ENCODE measurements around the gene LRRC34.

The LRRC34 gene

DNA sequence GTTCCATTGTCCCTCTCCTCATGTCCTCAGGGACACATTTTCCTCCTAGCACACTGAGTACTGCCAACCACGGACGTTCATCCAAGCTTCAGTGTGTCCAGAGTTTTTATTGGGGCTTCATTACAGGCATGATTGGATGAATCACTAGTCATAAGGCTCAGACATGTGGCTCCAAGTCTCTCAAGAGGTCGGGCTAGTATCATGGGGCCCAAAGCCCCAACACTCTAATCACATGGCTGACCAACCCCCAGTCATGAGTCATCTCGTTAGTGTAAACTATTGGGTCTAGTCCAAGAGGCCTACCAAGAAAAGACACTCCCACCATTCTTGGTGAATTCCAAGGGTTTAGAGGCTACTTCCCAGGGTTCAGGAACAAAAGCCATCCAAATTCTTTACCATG is 52.2 kb downstream of the LRRC34 start:
- DNase-seq: no peak

DNA sequence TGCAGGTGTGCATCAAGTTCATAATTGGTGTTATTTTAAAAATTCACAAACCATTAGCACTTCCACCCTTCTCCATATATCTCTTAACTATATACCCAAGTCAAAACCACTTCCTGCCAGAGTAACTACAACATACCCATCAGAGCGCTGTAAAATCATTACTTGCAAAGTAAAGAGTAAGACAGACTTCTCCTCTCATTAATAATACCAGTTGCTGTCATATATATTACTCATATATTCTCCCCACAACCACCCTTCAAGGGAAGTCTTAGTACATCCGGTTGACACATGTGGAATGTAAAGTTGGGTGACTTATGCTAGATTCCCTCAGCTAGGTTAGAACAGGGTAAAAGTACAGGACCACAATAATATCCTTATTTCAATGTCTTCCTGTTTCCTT is 53.4 kb downstream of the LRRC34 start:
- DNase-seq: no peak

DNA sequence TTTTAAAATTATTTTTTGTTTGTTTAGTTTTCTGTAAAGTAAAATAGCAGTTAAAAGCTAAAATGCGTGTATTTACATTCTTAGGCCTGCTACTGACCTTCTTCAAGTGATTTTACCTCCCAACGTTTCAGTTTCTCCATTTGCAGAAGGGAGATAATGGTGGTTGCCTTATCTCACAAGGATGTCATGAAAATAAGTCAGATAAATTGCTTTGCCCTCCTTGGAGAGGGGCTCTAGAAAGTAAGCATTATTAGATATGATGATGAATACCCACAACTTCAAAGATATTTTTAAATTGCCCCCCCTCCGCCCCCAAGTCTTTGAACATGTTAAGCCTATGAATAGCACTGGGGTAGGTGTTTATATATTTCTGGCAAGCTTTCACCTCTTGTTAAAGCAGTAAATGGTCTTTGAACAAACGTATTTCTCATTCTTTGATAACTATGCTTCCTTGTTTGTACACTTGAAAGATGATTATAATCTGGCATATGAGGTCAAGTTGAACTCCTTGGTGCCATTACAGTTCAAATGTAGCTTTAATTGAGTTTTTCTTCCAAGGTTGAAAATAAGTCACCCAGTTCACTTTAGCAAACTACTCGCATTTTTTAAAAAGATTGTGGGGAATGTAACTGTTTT is 54.2 kb downstream of the LRRC34 start:
- no peak for DNase-seq

DNA sequence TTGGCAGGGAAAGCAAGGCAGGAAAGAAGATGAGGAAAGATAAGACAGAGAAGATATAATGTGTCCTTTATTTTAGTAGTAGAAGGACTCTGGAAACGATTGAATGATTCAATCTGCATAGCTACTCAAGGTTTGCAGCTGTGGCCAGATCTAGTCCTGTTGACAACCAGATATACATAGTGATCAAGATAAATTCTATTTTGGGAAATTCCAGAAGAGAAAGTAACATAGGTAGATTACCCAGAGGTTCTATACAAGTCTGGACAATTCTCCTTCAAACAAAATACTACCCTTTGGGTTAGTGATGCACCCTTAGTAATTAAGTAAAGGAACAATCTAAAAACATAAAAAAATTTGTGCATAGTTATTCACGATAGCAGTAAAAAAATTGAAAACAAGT is 57.2 kb downstream of the LRRC34 start:
- no peak for DNase-seq

- DNase-seq: no peak
Observed at GRCh38 chr3:169754711-169755110, 58.0 kb downstream of the LRRC34 start.

GRCh38 chr3:169751875-169752274 is 60.8 kb downstream of the LRRC34 start:
- DNase-seq: no peak

GRCh38 chr3:169750665-169751064 is 62.0 kb downstream of the LRRC34 start:
- DNase-seq: no peak

DNA sequence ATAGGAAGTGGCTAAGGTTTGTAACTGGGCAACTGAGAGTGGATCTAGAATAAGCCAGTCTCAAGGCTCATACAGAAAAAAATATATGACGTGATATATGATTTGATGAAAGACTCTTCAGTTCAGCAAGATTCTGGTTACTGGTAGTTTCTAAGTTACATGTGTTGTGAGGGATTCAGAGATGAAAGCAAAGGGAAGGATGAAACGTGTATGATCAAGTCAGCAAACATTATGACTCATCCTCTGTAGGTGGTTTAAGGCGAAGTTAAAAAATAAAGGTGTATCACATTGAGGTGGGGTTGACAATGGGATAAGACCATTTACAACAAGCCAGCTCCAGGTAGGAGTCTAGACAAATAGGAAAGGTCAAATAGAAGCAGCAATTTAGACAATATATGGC is 64.0 kb downstream of the LRRC34 start:
- DNase-seq: no peak

- no peak for DNase-seq
Observed at GRCh38 chr3:169746924-169747323, 65.8 kb downstream of the LRRC34 start.

- DNase-seq: peak; percentile 13
Observed at GRCh38 chr3:169744366-169745054, 68.2 kb downstream of the LRRC34 start.
